Endothelial cell (in vitro differentiated cells): ENCODE measurements around the gene LENG8. TPM values are rescaled to one million over a fixed set of nuclear protein-coding genes. Genes with fewer than 3 reads are reported as not detected.

ENCODE experiments used
- DNase-seq: peaks from one replicate; pipeline ENCODE4 v3.0.0; 2021; ENCODE audit warnings: low spot score
- H3K27ac Mint-ChIP-seq: one replicate; pipeline ENCODE4 v1.8.0; 2021; ENCODE audit warnings: mixed read lengths, inconsistent platforms; ENCODE audit not compliant: unreplicated experiment
- H3K27me3 Mint-ChIP-seq: one replicate; pipeline ENCODE4 v1.8.0; 2021; ENCODE audit warnings: mild to moderate bottlenecking, moderate library complexity, mixed read lengths, inconsistent platforms; ENCODE audit not compliant: unreplicated experiment
- H3K36me3 Mint-ChIP-seq: one replicate; pipeline ENCODE4 v1.8.0; 2021; ENCODE audit warnings: mild to moderate bottlenecking, low read depth, mixed read lengths, inconsistent platforms; ENCODE audit not compliant: unreplicated experiment
- H3K4me1 Mint-ChIP-seq: one replicate; pipeline ENCODE4 v1.8.0; 2021; ENCODE audit warnings: mild to moderate bottlenecking, mixed read lengths, inconsistent platforms; ENCODE audit not compliant: unreplicated experiment
- H3K4me3 Mint-ChIP-seq: one replicate; pipeline ENCODE4 v1.8.0; 2021; ENCODE audit warnings: mild to moderate bottlenecking, mixed read lengths, inconsistent platforms; ENCODE audit not compliant: unreplicated experiment
- H3K9me3 Mint-ChIP-seq: one replicate; pipeline ENCODE4 v1.8.0; 2021; ENCODE audit warnings: mixed read lengths, inconsistent platforms; ENCODE audit not compliant: unreplicated experiment
- total RNA-seq: library from RNA; stranded (reverse); fragmentation: NEBNext Ultra II Directional; extraction: Animal tissue kit (Norgen Biotek cat#: 25700); gene quantifications from one replicate; pipeline ENCODE4 v1.2.1, GENCODE V29; 2021; ENCODE audit not compliant: unreplicated experiment
- TF ChIP-seq, protein P1 (sequence below): fragments of 200-600 bp; sonication (generic); IDR thresholded peaks from one replicate; pipeline ENCODE4 v1.5.0; 2021; ENCODE audit warnings: antibody characterized with exemption; ENCODE audit not compliant: unreplicated experiment

LENG8 gene
- total RNA-seq, 1 donor from 2014 or later, result 162 TPM

DNA sequence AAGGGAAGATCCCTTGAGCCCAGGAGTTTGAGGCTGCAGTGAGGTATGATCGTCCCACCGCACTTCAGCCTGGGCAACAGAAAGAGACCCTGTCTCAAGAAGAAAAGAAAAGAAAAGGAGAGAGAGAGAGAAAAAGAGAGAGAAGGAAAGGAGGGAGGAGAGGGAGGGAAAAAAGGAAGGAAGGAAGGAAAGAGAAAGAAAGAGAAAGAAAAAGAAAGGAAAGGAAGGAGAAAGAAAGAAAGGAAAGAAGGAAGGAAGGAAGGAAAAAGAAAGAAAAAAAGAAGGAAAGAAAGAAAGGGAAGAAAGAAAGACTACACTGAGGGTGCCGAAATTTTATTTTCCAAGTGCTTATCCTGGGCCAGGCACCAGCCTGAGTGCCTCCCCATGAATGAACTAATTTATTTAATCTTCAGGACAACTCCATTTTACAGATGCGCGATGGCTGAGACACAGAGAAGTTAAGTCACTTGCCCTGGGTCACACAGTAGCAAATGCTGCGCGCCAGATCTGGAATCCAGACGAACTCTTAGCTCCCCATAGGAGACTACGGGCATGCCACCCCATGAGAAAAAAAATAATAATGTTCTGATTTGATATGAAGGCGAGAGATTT, 21.4 kb downstream of the LENG8 start:
- Mint-ChIP-seq H3K4me3 (peak overlapping the region; percentile 57), H3K36me3 (no peaks in the 10 kb centered on the region), H3K9me3 (no peaks in the 10 kb centered on the region), H3K27ac (peak overlapping the region; percentile 81), H3K4me1 (peaks cover 14% of the 10 kb centered on the region), H3K27me3 (peaks cover 17% of the 10 kb centered on the region)
- TF ChIP-seq, protein P1, sequence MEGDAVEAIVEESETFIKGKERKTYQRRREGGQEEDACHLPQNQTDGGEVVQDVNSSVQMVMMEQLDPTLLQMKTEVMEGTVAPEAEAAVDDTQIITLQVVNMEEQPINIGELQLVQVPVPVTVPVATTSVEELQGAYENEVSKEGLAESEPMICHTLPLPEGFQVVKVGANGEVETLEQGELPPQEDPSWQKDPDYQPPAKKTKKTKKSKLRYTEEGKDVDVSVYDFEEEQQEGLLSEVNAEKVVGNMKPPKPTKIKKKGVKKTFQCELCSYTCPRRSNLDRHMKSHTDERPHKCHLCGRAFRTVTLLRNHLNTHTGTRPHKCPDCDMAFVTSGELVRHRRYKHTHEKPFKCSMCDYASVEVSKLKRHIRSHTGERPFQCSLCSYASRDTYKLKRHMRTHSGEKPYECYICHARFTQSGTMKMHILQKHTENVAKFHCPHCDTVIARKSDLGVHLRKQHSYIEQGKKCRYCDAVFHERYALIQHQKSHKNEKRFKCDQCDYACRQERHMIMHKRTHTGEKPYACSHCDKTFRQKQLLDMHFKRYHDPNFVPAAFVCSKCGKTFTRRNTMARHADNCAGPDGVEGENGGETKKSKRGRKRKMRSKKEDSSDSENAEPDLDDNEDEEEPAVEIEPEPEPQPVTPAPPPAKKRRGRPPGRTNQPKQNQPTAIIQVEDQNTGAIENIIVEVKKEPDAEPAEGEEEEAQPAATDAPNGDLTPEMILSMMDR, result no peak
- DNase-seq, result no peak

GRCh38 chr19:54470991-54471782, 22.2 kb downstream of the LENG8 start:
- Mint-ChIP-seq H3K27ac (peak overlapping the region; percentile 81), H3K36me3 (no peaks in the 10 kb centered on the region), H3K4me3 (peak overlapping the region; percentile 57), H3K4me1 (peaks cover 14% of the 10 kb centered on the region), H3K27me3 (peaks cover 11% of the 10 kb centered on the region), H3K9me3 (no peaks in the 10 kb centered on the region)
- no peak for DNase-seq
- TF ChIP-seq, protein P1, result no peak

GRCh38 chr19:54473071-54473891, 24.3 kb downstream of the LENG8 start, which contains the start of gene CDC42EP5:
Gene CDC42EP5, minus strand, starts transcription at chr19:54473296. Its CDS starts 7,749 bp downstream, at chr19:54465547.
- Mint-ChIP-seq H3K27me3 (peaks cover 9% of the 10 kb centered on the region), H3K4me3 (peak within 1 kb of the TSS; percentile 78), H3K4me1 (peaks cover 14% of the 10 kb centered on the region), H3K9me3 (no peaks in the 10 kb centered on the region), H3K36me3 (no peaks in the 10 kb centered on the region), H3K27ac (no peak within 1 kb of the TSS)
- peak; percentile 40 for DNase-seq
- TF ChIP-seq, protein P1, result no peak

DNA sequence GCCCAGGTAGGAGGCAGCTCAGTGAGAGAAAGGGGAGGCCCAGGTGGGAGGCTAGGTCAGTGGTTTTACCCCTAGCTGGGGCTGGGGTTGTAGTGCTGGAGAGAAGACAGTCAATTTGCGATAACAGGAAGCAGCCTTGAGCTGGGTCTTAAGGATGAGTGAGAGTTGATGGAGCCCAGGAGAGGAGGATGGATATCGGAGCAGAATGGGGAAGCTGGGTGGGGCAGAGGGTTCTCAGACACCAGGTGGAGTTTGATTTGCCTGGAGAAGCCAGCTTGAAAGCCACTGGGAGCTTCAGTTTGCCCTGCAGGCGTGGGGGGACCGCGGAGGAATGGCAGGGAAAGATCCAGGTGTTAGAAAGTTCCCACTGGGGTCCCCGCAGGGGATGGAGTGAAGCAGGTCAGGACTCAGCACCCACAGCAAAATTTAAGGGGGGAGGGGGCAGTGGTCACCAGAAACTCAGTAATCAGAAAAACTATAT, 24.9 kb downstream of the LENG8 start:
- TF ChIP-seq, protein P1, result no peak
- H3K27me3 Mint-ChIP-seq, result peaks cover 7% of the 10 kb centered on the region
- H3K4me1 Mint-ChIP-seq, result peaks cover 14% of the 10 kb centered on the region
- no peaks in the 10 kb centered on the region for H3K36me3 Mint-ChIP-seq
- no peak for DNase-seq
- H3K27ac Mint-ChIP-seq, result no peak overlapping the region
- H3K9me3 Mint-ChIP-seq, result no peaks in the 10 kb centered on the region
- no peak overlapping the region for H3K4me3 Mint-ChIP-seq
